GM18499 (cell line): ENCODE measurements around the gene ETFDH.
"Not testable (repeated sequence)": the region's sequence is repeated elsewhere in the genome, so short reads cannot be mapped to it uniquely, and the experiment has no call there.

Source experiments
- ATAC-seq: cut with Tn5 transposase; IDR thresholded peaks from one replicate; pipeline ENCODE4 v1.9.1; 2021; ENCODE audit warnings: moderate number of reproducible peaks; ENCODE audit not compliant: insufficient read depth, unreplicated experiment

The ETFDH gene

GRCh38 chr4:158676076-158676475 lies 4.0 kb downstream of the ETFDH start:
- ATAC-seq, result no peak

- ATAC-seq, result no peak
Observed at GRCh38 chr4:158678767-158679166, 6.7 kb downstream of the ETFDH start.

GRCh38 chr4:158681629-158682028 lies 9.5 kb downstream of the ETFDH start:
- no peak for ATAC-seq

GRCh38 chr4:158682066-158682465 lies 10.0 kb downstream of the ETFDH start:
- no peak for ATAC-seq

GRCh38 chr4:158688813-158689212 lies 16.7 kb downstream of the ETFDH start:
- no peak for ATAC-seq

GRCh38 chr4:158704274-158704673 lies 32.2 kb downstream of the ETFDH start:
- ATAC-seq, result no peak

GRCh38 chr4:158710814-158711213 lies 38.7 kb downstream of the ETFDH start:
- no peak for ATAC-seq

GRCh38 chr4:158712622-158713021 lies 40.5 kb downstream of the ETFDH start:
- not testable (repeated sequence) for ATAC-seq

- ATAC-seq, result no peak
Observed at GRCh38 chr4:158714937-158715336, 42.8 kb downstream of the ETFDH start.

GRCh38 chr4:158715802-158716201 lies 43.7 kb downstream of the ETFDH start:
- no peak for ATAC-seq

GRCh38 chr4:158721680-158722079 lies 49.6 kb downstream of the ETFDH start:
- ATAC-seq, result no peak

- ATAC-seq, result peak; percentile 11
Observed at GRCh38 chr4:158722291-158722916, 50.3 kb downstream of the ETFDH start.

- peak; percentile 85 for ATAC-seq
Observed at GRCh38 chr4:158722917-158723793, 51.1 kb downstream of the ETFDH start, which contains the start of gene PPID. Gene PPID (minus strand): TSS chr4:158723396. CDS start chr4:158723288, 108 bp downstream.

GRCh38 chr4:158724637-158725036 lies 52.5 kb downstream of the ETFDH start:
- no peak for ATAC-seq

GRCh38 chr4:158726633-158727032 lies 54.5 kb downstream of the ETFDH start:
- no peak for ATAC-seq

- ATAC-seq, result no peak
Observed at GRCh38 chr4:158728236-158728635, 56.1 kb downstream of the ETFDH start.

- ATAC-seq, result no peak
Observed at GRCh38 chr4:158729716-158730559, 57.8 kb downstream of the ETFDH start.

- no peak for ATAC-seq
Observed at GRCh38 chr4:158738866-158739265, 66.8 kb downstream of the ETFDH start.

- no peak for ATAC-seq
Observed at GRCh38 chr4:158739600-158739999, 67.5 kb downstream of the ETFDH start.

- ATAC-seq, result no peak
Observed at GRCh38 chr4:158741326-158742021, 69.4 kb downstream of the ETFDH start.
